ENCODE data around the gene TNIK.

DNA sequence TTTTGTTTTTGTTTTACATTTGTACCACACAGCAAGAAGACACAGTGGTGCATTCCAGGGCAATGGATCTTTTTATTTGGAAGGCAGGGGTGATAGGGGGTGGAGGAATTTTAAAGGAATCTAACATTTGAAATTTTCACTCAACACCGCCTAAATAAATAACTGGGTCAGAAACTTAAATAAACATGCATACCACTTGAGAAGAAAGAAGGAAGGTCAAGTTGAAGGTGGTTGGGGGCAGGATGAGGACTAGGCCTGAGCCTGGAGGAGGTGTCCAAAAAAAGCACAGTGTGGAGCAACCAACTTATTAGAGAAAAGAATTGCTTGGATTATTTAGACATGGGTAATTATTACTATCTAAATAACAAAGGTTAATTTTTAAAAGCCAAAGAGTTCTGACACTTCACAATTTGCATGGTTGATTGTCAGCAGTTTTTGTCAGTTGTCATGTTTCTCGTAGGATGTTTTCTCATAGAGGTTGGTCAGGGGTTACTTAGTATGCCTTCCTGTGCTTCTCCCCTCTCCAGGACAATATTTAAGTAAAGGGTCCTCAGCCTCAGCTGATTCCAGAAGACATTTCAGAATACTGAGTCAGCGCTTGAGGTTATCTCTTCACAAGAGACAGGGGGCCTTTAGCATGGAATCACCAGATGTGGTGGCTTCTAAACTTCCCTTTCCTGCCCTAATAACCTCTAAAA is 260.0 kb downstream of the TNIK start:
- TF ChIP-seq POLR2A (IDR thresholded peaks at IDR 0.05) (no peak), POLR2AphosphoS5 (IDR thresholded peaks at IDR 0.05) (no peak)
- TF ChIP-seq, protein P1, sequence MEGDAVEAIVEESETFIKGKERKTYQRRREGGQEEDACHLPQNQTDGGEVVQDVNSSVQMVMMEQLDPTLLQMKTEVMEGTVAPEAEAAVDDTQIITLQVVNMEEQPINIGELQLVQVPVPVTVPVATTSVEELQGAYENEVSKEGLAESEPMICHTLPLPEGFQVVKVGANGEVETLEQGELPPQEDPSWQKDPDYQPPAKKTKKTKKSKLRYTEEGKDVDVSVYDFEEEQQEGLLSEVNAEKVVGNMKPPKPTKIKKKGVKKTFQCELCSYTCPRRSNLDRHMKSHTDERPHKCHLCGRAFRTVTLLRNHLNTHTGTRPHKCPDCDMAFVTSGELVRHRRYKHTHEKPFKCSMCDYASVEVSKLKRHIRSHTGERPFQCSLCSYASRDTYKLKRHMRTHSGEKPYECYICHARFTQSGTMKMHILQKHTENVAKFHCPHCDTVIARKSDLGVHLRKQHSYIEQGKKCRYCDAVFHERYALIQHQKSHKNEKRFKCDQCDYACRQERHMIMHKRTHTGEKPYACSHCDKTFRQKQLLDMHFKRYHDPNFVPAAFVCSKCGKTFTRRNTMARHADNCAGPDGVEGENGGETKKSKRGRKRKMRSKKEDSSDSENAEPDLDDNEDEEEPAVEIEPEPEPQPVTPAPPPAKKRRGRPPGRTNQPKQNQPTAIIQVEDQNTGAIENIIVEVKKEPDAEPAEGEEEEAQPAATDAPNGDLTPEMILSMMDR (IDR thresholded peaks at IDR 0.05): no peak

Measured in breast epithelium (tissue), 3 donors.